GM23248 (cell line): ENCODE data around the gene RAB8B.

Source experiments
- EZH2 ChIP-seq: fragments of 200-600 bp; sonication (generic); IDR thresholded peaks from 2 replicates; pipeline ENCODE4 v1.6.1; 2018; ENCODE audit warnings: antibody characterized with exemption, mild to moderate bottlenecking; ENCODE audit not compliant: insufficient read depth, poor library complexity, severe bottlenecking
- EZH2phosphoT487 ChIP-seq: fragments of 200-600 bp; sonication (generic); IDR thresholded peaks from 2 replicates; pipeline ENCODE4 v1.6.1; 2018; ENCODE audit warnings: antibody characterized with exemption, moderate library complexity, mild to moderate bottlenecking, low read depth; ENCODE audit not compliant: insufficient read depth

DNA sequence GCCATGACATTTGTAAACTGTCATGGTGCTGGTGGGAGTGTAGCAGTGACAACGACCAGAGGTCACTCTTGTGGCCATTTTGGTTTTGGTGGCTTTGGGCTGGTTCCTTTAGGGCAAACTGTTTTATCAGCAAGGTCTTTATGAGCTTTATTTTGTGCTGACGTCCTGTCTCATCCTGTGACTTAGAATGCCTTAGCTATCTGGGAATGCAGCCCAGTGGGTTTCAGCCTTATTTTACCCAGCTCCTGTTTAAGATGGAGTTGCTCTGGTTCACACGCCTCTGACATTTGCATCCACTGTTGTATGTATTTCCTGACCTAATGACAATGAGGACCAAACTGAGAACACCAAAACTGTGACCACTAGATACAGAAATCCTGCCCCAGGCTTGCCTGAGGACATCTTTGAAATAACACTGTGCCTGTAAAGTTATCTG lies 37.6 kb downstream of the RAB8B start:
- TF ChIP-seq EZH2phosphoT487 (no peak), EZH2 (no peak)
